Caki2 (cell line): Measurements from ENCODE around the gene PLXNB1. TPM values are rescaled to one million over a fixed set of nuclear protein-coding genes. Genes with fewer than 3 reads are reported as not detected.
"Not testable (repeated sequence)": the region's sequence is repeated elsewhere in the genome, so short reads cannot be mapped to it uniquely, and the experiment has no call there.

Experiments used
- DNase-seq: peaks from one replicate; pipeline ENCODE4 v3.0.0-alpha.2; 2015; ENCODE audit warnings: low read depth
- in situ Hi-C: cut with HindIII; loops from 2 replicates; pipeline ENCODE4 v1.10.0; 2016; ENCODE audit warnings: low sequenced_read_pairs, low pct_unique_long_range_greater_than_20kb, mixed read lengths
- total RNA-seq: library from RNA; depleted of rRNA; stranded (reverse); fragments of >200 nt; shearing (Covaris generic); gene quantifications from 2 replicates; pipeline ENCODE4 v1.2.3, GENCODE V29; 2014; ENCODE audit warnings: low replicate concordance; rRNA removed

The PLXNB1 gene
- total RNA-seq: 17.8 and 24.8 TPM in 2 replicates

GRCh38 chr3:48429960-48430707 is at the start of gene PLXNB1:
TSS of gene PLXNB1 (minus strand) at chr3:48430086. CDS start at chr3:48424611, 5,475 bp downstream.
- DNase-seq: no peak
- in situ Hi-C loops: no loop called here

GRCh38 chr3:48478626-48479555 is 49.0 kb upstream of the PLXNB1 start:
- DNase-seq: no peak
- in situ Hi-C loops: no loop called here

- in situ Hi-C loops: no loop called here
- DNase-seq: no peak
Measured at GRCh38 chr3:48477959-48478520, 48.2 kb upstream of the PLXNB1 start.

- in situ Hi-C loops: no loop called here
Measured at GRCh38 chr3:48476426-48477053, 46.7 kb upstream of the PLXNB1 start.

GRCh38 chr3:48475188-48475587 is 45.3 kb upstream of the PLXNB1 start:
- in situ Hi-C loops: no loop called here

More at GRCh38 chr3:48476426-48477053, 46.7 kb upstream of the PLXNB1 start:
- DNase-seq: no peak

GRCh38 chr3:48474619-48475018 is 44.7 kb upstream of the PLXNB1 start:
- DNase-seq: no peak
- in situ Hi-C loops: no loop called here

More at GRCh38 chr3:48475188-48475587, 45.3 kb upstream of the PLXNB1 start:
- no peak for DNase-seq

- DNase-seq, in situ Hi-C loops: not testable (repeated sequence)
Measured at GRCh38 chr3:48474031-48474430, 44.1 kb upstream of the PLXNB1 start.

- in situ Hi-C loops: no loop called here
- DNase-seq: no peak
Measured at GRCh38 chr3:48473617-48473952, 43.7 kb upstream of the PLXNB1 start.

- peak; percentile 91 for DNase-seq
Measured at GRCh38 chr3:48472923-48473616, 43.2 kb upstream of the PLXNB1 start.

GRCh38 chr3:48472673-48472922 is 42.7 kb upstream of the PLXNB1 start:
- DNase-seq: no peak
- in situ Hi-C loops: no loop called here

More at GRCh38 chr3:48472923-48473616, 43.2 kb upstream of the PLXNB1 start:
- in situ Hi-C loops: no loop called here

GRCh38 chr3:48470286-48470685 is 40.4 kb upstream of the PLXNB1 start:
- in situ Hi-C loops: no loop called here
- DNase-seq: no peak

- DNase-seq: no peak
- in situ Hi-C loops: no loop called here
Measured at GRCh38 chr3:48469046-48469915, 39.4 kb upstream of the PLXNB1 start.

GRCh38 chr3:48468329-48468731 is 38.4 kb upstream of the PLXNB1 start:
- no peak for DNase-seq
- in situ Hi-C loops: no loop called here

GRCh38 chr3:48467473-48468267 is 37.8 kb upstream of the PLXNB1 start:
- in situ Hi-C loops: no loop called here
- no peak for DNase-seq

GRCh38 chr3:48467110-48467454 is 37.2 kb upstream of the PLXNB1 start:
- no peak for DNase-seq
- in situ Hi-C loops: no loop called here

GRCh38 chr3:48466386-48467109 is 36.7 kb upstream of the PLXNB1 start:
- DNase-seq: no peak
- in situ Hi-C loops: no loop called here
